PFSK-1 (cell line): ENCODE results near the gene WDR1. TPM values are rescaled to one million over a fixed set of nuclear protein-coding genes. Genes with fewer than 3 reads are reported as not detected.

Experiments
- FOXP2 ChIP-seq: optimal IDR thresholded peaks from 2 replicates; pipeline ENCODE3; 2011; ENCODE audit warnings: borderline replicate concordance, control low read depth, inconsistent platforms; ENCODE audit not compliant: insufficient read depth; ENCODE audit errors: extremely low read length, extremely low read depth
- POLR2AphosphoS5 ChIP-seq: IDR thresholded peaks from 2 replicates; pipeline ENCODE4 v1.6.1; 2012; ENCODE audit warnings: low read depth, mild to moderate bottlenecking, control low read depth, low read length, moderate library complexity
- SIN3A ChIP-seq: IDR thresholded peaks from 2 replicates; pipeline ENCODE4 v1.6.1; 2012; ENCODE audit warnings: mild to moderate bottlenecking, low read length, moderate library complexity, borderline replicate concordance; ENCODE audit not compliant: insufficient read depth
- TAF1 ChIP-seq: IDR thresholded peaks from 2 replicates; pipeline ENCODE4 v1.6.1; 2012; ENCODE audit warnings: low read length, control low read depth, borderline replicate concordance; ENCODE audit not compliant: insufficient read depth
- polyA plus RNA-seq: library from polyadenylated mRNA; unstranded; fragments of >200 nt; gene quantifications from one replicate; pipeline ENCODE4 v1.2.1, GENCODE V29; 2012; ENCODE audit warnings: low read depth, missing spikeins; ENCODE audit not compliant: insufficient read length
- TF ChIP-seq, protein P1 (sequence below), 2 experiments: IDR thresholded peaks; 2 replicates each; pipeline versions ENCODE4 v1.6.1 to v1.8.0; 2011 to 2012; ENCODE audit warnings: low read depth in 2 of 2, low read length in 2 of 2, control low read depth in 1 of 2, inconsistent platforms in 1 of 2, mild to moderate bottlenecking in 1 of 2, moderate library complexity in 1 of 2; ENCODE audit not compliant: insufficient read depth in 1 of 2

Gene WDR1
- polyA plus RNA-seq = 277 TPM

DNA sequence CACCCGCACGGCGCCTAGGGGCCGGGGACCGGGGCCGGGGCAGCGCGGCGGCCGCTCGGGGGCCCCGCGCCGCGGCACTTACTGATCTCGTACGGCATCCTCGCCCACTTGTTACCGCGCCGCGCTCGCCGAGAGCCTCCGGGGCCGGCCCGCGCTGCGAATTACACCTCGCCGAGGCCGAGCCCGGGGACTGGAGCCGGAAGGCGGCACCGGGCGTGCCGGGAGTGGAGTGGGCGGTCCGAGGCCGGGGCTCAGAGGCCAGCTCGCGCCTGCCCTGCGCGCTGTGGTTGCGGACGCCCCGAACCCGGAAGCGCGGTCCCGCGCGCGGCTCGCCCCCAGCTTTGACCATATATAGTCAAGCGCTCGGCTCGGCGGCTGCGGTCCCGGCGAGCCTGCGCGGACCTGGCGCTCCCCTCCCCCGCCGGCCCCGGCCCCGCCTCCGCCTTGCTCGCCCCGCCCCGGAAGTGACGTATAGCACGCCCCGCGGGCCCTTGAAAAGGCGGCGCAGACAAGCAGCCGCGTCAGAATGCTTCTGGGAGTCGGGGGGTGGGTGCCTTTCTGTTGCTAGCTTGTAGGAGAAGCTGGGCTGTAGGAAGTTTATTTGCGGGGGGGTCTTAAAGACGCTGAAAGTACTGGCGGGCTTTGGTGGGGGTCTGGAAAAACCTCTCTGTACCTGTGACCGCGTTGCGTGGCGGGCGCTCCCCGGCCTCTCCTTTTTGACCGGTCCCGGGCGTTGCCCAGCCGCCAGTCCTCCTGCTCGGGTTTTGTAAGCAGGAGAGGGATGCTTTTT lies at the start of gene WDR1:
TSS of gene WDR1 (minus strand) at position 231 of the 790 bp plus-strand sequence. CDS start at position 98, 133 bp downstream.
- TF ChIP-seq POLR2AphosphoS5 (peak; percentile 98), FOXP2 (peak; percentile 66), TAF1 (peak; percentile 75), SIN3A (peak; percentile 64; the same call in 1 of the 2 replicates)
- TF ChIP-seq, protein P1, sequence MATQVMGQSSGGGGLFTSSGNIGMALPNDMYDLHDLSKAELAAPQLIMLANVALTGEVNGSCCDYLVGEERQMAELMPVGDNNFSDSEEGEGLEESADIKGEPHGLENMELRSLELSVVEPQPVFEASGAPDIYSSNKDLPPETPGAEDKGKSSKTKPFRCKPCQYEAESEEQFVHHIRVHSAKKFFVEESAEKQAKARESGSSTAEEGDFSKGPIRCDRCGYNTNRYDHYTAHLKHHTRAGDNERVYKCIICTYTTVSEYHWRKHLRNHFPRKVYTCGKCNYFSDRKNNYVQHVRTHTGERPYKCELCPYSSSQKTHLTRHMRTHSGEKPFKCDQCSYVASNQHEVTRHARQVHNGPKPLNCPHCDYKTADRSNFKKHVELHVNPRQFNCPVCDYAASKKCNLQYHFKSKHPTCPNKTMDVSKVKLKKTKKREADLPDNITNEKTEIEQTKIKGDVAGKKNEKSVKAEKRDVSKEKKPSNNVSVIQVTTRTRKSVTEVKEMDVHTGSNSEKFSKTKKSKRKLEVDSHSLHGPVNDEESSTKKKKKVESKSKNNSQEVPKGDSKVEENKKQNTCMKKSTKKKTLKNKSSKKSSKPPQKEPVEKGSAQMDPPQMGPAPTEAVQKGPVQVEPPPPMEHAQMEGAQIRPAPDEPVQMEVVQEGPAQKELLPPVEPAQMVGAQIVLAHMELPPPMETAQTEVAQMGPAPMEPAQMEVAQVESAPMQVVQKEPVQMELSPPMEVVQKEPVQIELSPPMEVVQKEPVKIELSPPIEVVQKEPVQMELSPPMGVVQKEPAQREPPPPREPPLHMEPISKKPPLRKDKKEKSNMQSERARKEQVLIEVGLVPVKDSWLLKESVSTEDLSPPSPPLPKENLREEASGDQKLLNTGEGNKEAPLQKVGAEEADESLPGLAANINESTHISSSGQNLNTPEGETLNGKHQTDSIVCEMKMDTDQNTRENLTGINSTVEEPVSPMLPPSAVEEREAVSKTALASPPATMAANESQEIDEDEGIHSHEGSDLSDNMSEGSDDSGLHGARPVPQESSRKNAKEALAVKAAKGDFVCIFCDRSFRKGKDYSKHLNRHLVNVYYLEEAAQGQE (IDR thresholded peaks at IDR 0.05; ENCODE audit: insufficient read depth in 1 of 2, low read depth in 2 of 2, low read length in 2 of 2) = no peak

- no peak for TF ChIP-seq TAF1
- TF ChIP-seq POLR2AphosphoS5 = no peak
- no peak for TF ChIP-seq SIN3A
- no peak for TF ChIP-seq FOXP2
- TF ChIP-seq, protein P1 (IDR thresholded peaks at IDR 0.05; ENCODE audit: insufficient read depth in 1 of 2, low read depth in 2 of 2, low read length in 2 of 2) = no peak
Observed at GRCh38 chr4:10164877-10165283, 48.3 kb upstream of the WDR1 start.

GRCh38 chr4:10163296-10163695 lies 46.7 kb upstream of the WDR1 start:
- no peak for TF ChIP-seq TAF1
- TF ChIP-seq FOXP2 = no peak
- TF ChIP-seq POLR2AphosphoS5 = no peak
- TF ChIP-seq, protein P1 (IDR thresholded peaks at IDR 0.05; ENCODE audit: insufficient read depth in 1 of 2, low read depth in 2 of 2, low read length in 2 of 2) = no peak
- TF ChIP-seq SIN3A = no peak

DNA sequence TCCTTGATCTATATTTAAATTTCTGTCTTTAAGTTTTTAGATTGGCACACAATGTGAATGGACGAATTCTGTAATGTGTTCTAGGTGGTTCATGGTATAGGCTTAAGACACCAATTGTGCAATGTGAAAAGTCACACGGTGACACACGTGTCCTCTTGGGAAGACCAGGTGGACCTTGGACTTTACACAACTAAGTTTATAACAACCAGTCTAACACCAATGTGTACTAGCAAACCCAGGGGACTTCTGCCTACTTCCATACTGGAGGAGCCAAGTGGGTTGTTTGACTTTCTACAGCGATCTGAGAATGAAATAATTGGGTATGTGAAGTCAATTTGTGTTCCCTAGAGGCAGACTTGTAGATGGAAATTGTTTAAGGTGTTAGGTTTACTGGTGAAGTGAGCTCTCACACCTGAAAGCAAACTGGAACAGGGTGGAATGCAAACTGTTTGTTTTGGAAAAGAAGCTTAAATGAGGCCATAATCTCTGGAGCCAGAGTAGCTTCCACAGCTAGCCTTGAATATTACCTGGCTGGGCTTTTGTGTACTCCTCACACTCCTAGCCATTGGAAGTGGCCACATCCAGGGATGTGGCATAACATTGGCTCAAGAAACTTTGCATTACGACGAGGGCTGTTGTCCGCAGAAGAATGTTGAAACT lies 45.9 kb upstream of the WDR1 start:
- TF ChIP-seq TAF1 (no peak), FOXP2 (no peak), POLR2AphosphoS5 (no peak), SIN3A (no peak)
- TF ChIP-seq, protein P1 (IDR thresholded peaks at IDR 0.05; ENCODE audit: insufficient read depth in 1 of 2, low read depth in 2 of 2, low read length in 2 of 2) = no peak
